Gastrocnemius medialis (tissue), 4 donors: ENCODE results near the gene IL12RB1.

ENCODE experiments used
- CTCF ChIP-seq, 5 experiments: fragments of 450-650 bp in 3 of 5; fragments of 200-600 bp in 2 of 5; sonication (generic) in 2 of 5; IDR thresholded peaks in 4 of 5; conservative IDR thresholded peaks in 1 of 5; 1 replicate in 4 of 5; 2 replicates in 1 of 5; pipeline ENCODE4 v1.5.1; 2016 to 2019; ENCODE audit warnings: antibody characterized with exemption in 5 of 5, mild to moderate bottlenecking in 3 of 5, moderate library complexity in 3 of 5
- POLR2A ChIP-seq, 2 donors: fragments of 450-650 bp; IDR thresholded peaks; one replicate each; pipeline ENCODE4 v1.6.1; 2017; ENCODE audit warnings: antibody characterized with exemption in 2 of 2, mild to moderate bottlenecking in 2 of 2, moderate library complexity in 2 of 2

DNA sequence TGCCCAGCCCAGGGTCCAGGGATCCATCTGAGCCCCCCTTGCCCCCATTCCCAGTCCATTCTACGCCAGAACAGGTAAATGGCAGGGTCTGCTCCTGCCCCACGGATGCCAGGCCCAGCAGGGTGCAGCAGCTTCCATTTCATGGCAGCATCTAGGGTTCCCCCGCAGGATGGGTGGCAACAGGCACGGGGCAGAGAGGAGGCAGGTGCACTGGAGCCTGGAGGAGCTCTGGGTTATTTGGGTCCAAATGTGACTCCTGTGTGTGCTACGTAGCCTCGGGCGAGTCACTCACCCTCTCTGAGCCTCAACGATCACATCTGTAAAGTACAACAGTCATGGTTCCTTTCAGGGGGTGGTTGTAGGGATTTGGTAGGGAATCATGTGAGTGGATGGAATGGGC lies 27.4 kb downstream of the IL12RB1 start:
- TF ChIP-seq POLR2A (IDR thresholded peaks at IDR 0.05) (no peak), CTCF (IDR thresholded peaks at IDR 0.05 in 4 of 5, conservative IDR thresholded peaks at IDR 0.05 in 1 of 5) (no peak)
